Activated CD8-positive, alpha-beta memory T cell treated with anti-CD3 and anti-CD28 coated beads, Interleukin-2, amount 50 U/mL, for 48 hours (primary cell): ENCODE results near the gene PSD4.

ENCODE experiments used
- DNase-seq: peaks from one replicate; pipeline ENCODE4 v3.0.0-alpha.2; 2020

The PSD4 gene

DNA sequence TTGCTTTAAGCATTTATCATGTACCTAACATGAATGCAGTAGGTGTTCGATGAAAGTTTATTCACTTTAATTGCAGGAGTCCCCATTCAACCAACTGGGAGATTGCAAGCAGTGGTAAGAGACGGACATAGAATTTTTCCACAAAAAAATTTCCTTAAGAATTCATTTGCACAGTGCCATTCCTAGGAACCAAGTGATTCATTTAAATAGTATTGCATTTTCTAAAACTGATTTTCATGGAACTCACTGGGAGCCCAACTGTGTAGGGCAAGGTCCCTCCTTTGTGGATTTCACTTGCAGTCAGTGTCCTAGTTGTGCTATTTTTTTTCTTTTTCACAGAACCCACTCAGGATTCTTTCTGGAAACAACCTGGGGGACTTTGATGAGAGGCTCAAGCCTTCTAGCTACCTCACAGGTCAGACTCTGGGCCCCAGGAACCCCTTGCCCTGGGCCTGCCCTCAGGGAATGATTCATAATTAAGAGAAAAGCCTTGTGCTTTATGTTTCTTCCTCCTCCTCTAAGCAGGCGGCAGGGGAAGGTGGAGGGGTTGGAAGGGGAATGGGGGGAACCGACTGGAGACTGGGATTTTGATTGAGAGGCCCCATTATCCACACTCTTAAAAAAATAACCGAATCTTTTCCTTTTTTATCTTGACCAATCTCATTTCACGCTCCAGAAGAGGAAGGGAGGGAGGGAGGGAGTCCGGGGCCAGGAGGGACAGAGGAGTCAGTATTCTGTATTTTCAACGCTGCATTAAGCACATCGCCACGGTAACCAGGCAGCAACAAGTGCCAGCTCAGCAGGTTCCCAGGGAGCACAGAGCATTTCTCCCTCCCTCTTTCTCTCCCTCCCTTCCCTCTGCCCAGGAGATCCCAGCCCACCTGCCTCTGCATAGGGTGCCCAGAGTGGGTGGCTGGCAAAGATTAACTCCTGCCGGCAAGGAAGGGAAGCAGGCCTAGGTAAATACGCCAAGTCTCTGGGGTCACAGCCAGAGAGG is 51.8 kb downstream of the PSD4 start:
- no peak for DNase-seq

DNA sequence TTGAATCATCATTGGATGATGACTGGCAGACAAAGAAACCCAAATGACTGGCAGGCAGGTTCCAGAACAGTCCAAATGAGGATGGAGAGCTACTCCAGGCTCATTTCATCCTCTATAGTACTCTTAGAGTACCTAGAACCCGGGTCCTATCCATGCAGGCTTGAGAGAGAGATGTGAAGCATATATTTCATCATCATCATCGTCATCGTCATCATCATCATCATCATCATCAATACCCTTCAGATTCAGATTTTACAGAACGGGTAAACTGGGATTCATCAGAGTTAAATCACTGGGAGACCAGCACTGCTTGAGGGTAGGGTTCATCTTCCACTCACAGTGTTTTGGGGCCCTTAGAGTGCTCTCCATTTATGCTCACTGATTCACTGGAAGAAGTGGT is 52.7 kb downstream of the PSD4 start:
- no peak for DNase-seq

DNA sequence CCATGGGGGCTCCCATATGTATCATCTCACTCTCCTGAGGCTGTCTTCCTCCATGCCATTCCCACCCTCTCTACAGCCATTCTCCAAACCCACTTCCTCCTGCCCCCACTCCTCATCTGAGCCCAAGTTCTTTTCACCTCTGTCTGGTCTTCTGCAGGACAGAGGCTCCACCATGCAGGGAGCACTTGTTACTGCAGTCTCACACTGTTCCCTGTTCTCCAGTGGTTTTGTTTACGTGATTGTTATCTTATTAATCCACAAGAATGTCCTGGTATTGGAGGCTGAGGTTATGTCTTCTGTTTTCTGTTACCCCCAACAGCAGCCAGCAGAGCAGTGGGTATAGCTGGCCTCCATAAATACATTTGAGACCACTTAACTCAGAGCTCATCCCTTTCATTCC is 53.5 kb downstream of the PSD4 start:
- no peak for DNase-seq

DNA sequence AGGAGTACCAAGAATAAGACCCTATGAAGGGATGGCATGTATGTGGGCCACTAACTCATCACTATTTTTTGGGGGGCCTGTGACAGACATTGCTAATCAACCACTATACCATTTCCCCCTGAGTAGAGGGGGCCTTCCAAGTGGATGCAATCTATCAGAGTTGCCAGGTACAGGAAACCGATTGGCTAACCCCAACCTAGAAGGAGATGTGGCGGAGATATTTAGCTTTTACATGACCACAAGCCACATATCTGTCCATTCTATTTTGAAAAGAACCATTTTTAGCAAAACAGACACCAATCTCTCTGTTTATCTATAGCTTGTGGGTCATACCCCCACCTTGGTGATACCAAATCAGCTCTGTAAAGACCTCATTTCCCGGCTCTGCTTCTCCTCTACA is 53.9 kb downstream of the PSD4 start:
- no peak for DNase-seq

DNA sequence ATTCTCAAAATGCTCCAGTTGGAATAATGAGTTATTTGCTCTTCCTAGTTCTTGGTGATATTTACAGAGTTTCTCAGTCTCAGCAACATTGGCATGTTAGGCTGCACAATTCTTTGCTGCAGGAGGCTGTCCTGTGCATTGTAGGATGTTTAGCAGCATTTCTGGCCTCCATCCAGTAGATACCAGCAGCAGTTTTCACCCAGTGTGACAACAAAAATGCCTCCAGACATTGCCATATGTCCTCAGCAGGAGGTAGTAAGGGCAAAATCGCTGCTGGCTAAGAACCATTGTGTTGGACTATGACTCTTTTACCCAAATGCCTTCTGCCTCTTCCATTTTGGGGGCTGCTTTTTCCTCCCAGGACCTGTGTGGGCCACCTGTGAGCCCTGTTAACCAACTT is 54.6 kb downstream of the PSD4 start:
- no peak for DNase-seq

DNA sequence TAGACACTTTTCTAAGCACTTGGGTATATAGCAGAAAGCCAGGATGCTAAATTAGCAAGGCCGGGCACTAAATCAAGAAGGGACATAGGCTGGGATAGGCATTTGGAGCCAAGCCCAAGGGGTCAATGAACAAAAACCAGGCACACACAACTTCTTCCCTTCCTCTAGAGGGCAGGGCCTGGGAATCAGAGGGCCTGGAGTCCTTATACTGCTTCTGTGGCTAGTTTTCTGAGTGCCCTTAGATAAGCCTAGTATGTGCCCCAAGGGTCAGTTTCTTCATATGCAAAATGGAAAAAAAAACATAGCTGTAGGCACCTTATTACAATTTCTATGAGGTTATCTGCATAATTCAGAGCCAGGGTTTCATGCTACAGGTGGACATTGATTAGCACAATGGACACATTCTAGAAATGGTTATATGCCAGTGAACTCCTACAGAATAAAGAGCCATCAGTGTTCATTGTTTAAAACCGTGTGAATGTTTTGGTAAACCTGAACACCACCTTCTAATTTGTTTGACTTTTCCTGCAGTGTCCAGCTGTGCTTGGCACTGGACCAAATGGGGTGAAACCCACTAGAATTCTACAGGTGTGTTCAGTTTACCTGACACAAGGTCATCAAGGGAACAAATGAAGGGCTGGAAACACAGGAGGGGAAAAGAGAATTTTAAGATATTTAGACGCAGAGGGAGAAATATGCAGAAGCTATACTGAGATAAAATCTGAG is 55.4 kb downstream of the PSD4 start:
- no peak for DNase-seq

DNA sequence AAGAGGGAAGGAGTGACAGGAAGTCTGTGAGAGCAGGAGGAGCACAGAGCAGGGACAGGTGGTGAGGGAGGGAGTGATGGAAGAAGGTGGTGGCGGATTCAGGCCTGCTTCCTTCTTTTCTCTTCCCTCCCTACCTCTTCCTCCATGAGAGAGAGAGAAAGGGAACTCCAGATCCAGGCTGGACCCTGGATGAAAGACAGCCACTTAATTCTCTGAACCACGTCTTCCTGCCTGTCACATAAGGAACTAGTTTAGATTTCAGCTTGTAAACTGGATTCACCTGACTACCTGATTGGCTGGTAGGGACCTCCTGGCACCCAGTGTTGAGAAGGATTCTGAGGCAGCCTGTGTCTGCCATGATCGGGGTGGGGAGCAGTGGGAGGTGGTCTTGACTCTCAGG is 56.0 kb downstream of the PSD4 start:
- no peak for DNase-seq

DNA sequence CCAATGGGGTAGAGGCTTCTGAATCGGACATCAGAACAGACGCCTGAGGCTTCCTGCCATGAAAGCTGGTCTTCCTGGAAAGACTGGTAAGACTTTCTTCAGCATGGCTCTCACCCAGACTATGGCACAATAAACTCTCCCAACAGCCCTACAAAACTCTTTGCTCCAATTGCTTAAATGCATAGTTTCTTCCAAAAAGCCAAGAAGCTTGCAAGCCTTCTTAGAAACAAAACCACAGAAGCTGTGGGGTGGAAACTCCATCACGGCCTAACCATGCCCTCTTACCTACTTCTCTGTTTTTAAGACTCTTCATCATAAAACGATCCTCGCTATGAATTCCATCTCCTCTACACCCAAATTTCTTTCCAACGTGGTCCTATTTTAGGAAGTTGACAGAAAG is 56.8 kb downstream of the PSD4 start:
- DNase-seq: no peak

DNA sequence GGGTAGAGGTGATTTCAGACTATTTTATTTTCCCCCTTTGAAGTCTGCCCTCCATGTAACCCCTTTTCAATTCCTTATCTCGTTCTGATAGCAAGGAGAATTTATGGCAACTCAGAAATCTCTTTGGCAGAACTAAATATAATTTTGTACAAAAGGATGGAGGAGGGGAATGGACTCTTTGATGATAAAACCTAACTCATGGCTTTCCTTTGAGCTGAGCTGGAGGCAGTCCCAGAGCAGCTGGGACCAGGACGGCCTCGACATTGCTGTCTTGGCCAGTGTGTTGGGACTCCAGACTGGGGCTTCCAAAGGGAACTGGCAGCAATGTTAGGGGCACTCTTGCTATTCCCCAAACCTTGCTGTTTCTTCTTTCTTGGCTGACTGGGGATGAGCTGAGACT is 57.3 kb downstream of the PSD4 start:
- DNase-seq: no peak

DNA sequence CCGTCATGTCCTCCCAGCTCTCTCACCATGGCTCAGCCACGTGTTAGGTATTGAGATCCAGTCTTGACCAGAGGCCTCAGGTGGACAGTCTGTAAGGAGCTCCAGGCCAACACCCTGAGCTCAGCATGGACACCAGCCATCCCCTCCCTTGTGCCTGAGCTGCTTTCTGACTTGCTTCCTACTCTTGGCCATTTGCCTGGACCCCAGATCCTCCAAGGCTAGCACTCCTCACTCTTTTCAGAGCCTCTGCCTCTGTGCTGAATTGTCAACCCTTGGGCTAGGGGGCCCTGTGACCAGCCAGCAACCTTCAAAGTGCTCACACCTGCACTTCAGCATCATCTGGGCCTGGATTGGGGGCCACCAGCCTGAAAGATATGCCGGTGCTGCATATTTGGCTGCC is 58.4 kb downstream of the PSD4 start:
- no peak for DNase-seq

DNA sequence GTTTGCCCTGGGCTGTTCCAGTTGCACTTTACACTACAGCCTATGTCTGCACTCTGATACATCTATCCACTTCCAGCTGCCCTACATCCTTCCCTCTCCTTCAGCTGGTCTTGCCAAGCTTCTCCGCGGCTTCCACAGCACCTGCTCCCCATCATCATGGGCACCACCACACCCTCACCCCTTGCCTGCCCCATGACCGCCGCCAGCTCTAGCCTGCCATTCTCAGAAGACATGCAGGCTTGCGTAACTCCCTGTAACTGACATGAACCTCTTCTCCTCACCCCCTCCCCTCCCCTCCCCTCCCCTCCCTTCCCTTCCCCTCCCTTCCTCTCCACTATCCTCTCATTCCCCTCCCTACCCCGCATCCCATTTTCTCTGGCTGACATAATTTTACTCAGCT is 59.0 kb downstream of the PSD4 start:
- no peak for DNase-seq

DNA sequence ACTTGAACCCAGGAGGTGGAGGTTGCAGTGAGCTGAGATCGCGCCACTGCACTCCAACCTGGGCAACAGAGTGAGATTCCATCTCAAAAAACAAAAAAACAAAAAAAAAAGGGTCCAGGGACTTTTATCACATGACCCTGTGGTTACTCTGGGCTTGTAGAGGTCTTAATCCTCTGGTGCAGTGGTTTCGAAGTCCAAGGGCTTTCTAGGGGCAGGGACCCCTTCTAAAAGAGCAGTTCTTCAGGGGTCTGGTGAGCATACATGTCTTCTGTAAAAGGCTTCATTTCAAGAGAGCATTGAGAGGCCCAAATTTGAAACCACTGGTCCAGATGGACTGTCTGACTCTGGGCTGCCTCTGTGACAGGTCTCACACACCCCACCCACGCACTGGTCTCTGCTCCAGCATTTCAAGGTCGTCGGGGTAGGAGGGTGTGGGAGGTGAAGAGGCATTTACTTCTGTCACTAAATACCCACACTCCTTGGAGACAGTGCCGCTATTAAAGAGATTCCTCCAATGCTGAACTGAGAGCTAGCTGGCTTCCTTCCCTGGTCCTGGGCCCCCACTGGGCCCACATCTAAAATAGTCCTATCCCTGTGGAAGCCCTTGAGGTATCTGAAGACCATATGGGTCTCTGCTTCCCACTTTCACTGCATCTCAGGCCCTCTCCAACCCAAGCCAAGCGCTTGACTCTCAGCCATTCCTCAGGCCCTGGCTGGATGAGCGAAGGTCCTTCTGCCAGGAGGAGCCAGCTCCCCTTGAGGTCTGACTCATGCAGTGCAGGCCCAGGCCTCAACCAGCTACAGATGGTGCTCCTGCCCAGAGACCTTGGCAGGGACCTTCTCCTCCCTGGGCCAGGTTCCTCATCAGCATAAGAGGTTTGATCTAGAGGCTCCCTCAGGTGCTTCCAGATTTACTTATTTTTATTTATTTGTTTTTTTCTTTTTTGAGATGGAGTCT is 60.1 kb downstream of the PSD4 start:
- no peak for DNase-seq

DNA sequence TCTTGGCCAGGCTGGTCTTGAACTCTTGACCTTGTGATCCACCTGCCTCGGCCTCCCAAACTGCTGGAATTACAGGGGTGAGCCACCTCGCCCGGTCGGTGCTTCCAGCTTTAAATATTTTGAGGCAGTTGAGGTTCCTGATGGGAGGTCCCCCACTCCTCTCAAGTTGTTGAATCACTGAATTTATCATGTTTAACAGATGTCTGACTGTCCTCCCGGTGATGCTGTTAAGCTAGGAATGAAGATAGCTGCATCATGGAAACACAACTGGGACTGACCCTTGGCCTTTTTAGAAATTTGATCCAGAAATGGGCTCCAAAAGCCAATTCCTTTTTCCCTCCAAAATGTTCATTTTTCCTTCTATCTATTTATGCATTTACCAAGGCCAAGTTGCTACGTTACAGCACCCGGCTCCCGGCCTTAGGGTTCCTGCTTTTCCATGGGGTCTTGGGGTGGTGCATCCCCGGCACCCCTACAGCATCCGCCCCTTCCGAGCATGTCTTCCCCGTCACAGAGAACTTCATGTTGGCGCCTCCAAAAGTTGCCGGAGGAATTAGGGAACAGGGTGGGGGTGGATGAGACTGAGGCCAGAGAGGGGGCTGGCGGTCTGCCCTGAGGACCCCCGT is 61.1 kb downstream of the PSD4 start:
- DNase-seq: no peak

DNA sequence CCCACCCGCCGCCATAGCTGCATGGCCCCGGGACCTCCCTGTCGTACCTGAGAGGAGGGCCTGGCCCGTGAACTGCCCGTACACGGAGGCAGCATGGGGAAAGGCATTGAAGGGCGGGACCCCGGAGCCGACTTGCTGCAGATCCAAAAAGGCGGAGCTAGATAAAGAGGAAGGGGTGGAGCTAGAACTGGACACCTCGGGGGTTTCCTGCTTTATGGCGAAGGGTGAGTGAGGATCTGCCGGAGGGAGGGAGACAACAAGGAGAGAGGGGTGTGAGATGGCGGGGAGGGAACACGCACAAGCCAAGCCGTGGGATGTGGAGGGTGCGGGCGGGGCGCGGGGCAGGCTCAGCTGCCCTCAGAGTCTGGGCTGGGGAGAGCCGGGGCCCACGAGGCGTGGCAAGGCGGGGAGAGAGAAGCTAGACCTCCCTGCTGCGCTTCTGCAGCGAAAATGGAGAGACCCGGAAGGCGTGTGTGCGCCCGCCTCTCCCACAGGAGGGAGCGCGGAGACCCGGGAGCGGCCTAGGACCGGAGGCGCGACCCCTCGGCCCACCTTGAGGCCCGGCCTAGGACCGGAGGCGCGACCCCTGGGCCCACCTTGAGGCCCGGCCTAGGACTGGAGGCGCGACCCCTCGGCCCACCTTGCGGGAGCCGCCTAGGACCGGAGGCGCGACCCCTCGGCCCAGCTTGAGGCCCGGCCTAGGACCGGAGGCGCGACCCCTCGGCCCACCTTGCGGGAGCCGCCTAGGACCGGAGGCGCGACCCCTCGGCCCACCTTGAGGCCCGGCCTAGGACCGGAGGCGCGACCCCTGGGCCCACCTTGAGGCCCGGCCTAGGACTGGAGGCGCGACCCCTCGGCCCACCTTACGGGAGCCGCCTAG is 61.8 kb downstream of the PSD4 start:
- DNase-seq: peak; percentile 81

DNA sequence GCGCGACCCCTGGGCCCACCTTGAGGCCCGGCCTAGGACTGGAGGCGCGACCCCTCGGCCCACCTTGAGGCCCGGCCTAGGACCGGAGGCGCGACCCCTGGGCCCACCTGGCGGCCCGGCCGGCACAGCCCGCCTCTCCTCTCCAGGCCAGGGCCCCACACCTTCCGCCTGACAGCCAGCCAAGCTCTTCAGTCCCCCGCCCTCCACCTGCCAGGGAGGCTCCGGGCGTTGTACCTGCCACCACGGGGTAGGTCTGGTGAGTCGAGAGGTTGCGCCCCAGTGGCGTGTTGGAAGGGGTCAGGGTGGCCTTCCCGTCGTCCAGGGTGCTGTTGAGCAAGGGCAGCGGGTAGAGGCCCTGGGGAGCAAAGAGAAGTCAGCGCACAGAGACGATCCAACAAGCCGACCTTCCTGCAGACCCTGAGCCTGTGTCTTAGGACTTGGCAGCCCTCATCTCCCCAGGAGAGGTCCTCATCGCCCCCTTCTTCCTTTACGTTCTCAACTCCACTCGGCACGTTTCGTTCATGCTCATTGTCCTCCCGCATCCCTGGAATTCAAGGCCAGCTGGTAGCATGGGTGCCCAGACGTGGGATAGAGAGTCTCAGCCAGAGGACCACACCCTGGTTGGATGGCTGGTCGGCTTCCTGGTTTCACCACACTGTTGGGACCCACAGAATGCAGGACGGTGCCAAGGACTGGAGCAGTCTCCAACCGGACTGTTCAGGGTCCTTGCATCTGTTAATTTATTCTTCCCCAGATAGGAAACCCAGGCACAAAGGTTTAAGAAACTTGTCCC is 62.8 kb downstream of the PSD4 start:
- DNase-seq: no peak

DNA sequence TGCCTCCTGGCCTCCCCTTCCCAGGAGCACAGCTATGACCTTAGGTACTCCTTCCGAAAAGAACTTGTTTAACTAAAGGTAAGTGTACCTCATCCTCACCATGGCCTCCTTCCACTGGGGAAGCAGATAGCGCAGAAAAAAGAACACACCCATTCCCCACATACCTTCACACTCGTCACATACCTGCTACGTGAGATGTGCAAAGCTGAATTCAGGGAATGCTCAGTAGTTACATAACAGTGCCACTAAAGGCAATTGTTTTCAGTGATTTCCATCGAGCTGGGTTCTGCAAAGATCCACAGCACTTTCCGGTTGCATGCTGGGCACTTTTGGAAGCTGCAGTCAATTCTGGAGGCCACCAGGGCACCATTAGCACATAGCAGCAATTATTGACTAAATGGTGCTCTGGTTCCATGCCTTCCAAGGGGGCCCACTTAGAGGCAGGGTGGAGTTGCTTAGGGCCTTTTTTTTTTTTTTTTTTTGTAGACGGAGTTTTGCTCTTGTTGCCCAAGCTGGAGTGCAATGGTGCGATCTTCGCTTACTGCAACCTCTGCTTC is 63.9 kb downstream of the PSD4 start:
- DNase-seq: no peak

DNA sequence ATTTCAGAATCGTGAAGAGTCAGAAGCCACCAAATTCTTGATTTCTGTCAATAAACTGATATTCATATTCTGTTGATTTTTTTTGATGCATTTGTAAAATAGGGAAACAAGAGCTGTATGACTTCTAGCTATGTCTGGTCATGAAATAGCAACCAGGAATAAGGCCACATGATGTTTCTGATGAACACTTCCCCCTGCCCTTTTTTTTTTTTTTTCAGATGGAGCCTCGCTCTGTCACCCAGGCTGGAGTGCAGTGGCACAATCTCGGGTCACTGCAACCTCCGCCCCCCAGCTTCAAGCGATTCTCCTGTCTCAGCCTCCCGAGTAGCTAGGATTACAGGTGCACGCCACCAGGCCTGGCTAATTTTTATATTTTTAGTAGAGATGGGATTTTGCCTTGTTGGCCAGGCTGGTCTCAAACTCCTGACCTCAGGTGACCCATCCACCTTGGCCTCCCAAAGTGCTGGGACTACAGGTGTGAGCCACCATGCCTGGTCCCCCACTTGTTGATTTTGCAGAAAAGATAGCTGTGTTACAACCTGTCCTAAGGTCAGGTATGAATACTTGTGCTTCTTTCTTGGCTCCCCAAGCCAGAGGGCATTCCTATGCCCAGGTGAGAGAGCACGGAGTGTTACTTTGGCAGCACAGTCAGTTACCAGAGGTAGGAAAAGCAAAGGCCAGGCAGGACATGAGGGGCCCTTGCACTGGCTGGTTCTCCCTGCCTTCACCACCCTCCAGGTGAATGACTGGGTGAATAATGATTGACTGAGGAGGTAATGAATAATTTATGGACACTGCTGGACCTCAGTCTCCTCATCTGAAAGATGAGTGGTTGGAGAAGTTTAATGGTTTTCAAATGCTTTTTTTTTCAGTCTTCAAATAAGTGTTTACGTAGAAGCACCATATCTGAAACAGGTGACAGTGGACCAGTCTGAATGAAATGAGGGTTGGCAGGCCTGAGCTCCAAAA is 65.4 kb downstream of the PSD4 start:
- DNase-seq: no peak

DNA sequence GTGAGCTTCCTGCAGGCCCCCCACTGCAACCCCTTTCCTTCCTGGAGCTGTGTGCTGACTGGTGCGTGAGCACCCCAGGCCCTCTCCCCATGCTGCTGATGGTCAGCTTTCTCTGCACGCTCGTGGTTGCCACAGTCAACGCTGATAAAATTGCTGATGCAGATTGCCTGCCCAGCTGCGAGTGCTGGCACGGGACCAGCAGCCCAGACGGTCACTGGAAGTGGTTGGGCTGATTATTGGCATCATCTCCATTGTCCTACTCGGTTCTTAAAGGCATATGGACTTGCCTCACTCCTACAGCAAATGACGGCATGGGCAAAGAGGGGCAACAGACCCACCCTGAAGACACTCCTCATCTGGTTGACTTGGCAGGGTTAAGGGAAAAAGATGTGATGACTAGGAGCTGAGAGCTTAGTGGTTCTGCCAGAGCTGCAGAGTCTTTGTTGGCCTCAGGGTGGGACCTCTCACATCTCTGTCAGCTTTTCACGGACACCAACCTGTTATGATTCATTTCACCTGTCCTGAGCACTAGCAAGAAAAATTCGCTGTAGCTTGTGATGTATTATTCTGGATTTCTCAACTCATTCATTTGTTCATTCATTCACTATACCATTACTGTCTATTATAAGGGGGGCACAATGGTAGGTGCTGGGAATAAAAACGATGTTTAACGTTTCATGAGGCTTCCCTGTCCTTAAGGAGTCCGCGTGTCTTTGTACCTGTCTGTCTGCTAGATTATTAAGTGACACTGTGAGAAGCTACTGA is 66.6 kb downstream of the PSD4 start:
- DNase-seq: no peak
